HG03280 (cell line): Measurements from ENCODE around the gene MMP27.
"Not testable (repeated sequence)": the region's sequence is repeated elsewhere in the genome, so short reads cannot be mapped to it uniquely, and the experiment has no call there.

Experiments used
- ATAC-seq: cut with Tn5 transposase; IDR thresholded peaks from one replicate; pipeline ENCODE4 v1.9.1; 2021; ENCODE audit warnings: mild to moderate bottlenecking, moderate library complexity; ENCODE audit not compliant: unreplicated experiment

The MMP27 gene, protein sequence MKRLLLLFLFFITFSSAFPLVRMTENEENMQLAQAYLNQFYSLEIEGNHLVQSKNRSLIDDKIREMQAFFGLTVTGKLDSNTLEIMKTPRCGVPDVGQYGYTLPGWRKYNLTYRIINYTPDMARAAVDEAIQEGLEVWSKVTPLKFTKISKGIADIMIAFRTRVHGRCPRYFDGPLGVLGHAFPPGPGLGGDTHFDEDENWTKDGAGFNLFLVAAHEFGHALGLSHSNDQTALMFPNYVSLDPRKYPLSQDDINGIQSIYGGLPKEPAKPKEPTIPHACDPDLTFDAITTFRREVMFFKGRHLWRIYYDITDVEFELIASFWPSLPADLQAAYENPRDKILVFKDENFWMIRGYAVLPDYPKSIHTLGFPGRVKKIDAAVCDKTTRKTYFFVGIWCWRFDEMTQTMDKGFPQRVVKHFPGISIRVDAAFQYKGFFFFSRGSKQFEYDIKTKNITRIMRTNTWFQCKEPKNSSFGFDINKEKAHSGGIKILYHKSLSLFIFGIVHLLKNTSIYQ

GRCh38 chr11:102705626-102706025, at the start of gene MMP27:
MMP27 (minus strand) TSS chr11:102705769; CDS start chr11:102705714, 55 bp downstream.
- ATAC-seq, result no peak

DNA sequence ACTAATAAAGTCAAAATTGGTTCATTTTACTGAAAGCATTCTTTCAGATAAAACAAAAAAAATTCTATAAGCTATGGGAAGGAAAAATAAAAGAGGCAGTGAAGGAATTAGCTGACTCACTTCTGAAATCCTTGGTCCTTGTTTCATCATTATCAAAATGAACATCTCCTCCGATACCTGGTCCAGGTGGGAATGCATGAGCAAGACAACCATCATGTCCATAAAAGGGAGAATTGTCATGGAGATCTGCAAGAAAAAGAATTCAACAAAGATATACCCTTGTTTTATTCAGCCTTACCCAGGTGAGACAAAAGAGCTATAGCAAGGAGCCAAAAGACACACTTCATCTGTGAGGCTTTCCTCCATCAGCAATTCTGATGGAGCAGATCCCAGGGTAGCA, 47.7 kb upstream of the MMP27 start:
- ATAC-seq, result no peak

- ATAC-seq, result no peak
Observed at GRCh38 chr11:102751673-102752072, 46.1 kb upstream of the MMP27 start.

DNA sequence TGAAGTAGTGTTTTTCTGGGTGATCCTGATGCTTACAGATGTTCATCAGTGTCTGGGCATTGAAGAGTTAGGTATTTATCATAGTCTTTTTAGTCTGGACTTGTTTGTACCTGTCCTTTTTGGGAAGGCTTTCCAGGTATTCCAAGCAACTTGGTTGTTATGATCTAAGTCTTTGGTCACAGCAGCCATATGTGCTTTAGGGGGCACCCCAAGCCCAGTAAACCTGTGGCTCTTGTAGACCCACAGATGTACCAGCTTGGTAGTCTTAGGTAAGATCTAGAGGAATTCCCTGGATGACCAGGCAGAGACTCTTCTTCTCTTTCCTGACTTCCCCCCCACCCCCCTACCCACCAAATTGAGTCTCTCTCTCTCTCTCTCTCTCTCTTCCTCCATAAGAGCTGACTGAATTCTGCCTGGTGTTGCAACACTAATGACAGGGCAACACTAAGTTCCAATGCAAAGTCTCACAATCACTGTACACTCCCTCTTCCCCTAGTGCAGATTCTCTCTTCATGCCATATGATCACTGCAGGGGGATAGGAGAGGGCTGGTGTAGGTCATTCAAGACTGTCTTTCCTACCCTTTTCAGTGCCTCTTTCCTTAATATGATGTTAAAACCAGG, 43.6 kb upstream of the MMP27 start:
- ATAC-seq, result no peak

DNA sequence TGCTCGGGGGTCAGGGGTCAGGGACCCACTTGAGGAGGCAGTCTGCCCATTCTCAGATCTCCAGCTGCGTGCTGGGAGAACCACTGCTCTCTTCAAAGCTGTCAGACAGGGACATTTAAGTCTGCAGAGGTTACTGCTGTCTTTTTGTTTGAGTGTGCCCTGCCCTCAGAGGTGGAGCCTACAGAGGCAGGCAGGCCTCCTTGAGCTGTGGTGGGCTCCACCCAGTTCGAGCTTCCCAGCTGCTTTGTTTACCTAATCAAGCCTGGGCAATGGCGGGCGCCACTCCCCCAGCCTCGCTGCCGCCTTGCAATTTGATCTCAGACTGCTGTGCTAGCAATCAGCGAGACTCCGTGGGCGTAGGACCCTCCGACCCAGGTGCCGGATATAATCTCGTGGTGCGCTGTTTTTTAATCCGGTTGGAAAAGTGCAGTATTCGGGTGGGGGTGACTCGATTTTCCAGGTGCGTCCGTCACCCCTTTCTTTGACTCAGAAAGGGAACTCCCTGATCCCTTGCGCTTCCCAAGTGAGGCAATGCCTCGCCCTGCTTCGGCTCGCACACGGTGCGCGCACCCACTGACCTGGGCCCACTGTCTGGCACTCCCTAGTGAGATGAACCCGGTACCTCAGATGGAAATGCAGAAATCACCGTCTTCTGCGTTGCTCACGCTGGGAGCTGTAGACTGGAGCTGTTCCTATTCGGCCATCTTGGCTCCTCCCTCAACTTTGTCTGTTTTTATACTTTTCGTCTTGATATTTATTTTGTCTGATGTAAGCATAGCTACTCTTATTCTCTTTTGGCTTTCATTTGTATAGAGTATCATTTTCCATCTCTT, 41.4 kb upstream of the MMP27 start:
- ATAC-seq, result not testable (repeated sequence)

DNA sequence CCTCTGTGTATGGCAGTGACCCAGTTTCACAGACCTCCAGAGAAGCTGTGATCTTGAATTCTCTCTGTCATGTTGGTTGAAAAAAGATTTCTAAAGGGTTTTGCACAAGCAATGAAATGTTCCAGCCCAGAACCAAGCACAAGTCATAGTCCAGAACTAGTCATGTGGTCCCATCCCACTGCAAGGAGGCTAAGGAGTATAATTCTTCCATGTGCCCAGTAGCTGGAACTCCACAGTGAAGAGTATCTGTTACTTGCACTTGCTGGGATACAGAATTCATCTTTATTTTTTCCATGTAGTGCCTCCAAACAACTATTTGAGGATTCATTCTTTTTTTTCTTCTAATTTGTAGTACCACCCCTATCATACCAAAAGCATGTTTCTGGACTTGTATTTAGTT, 29.1 kb upstream of the MMP27 start:
- ATAC-seq, result no peak

- peak; percentile 75 for ATAC-seq
Observed at GRCh38 chr11:102733232-102733875, 27.8 kb upstream of the MMP27 start.

DNA sequence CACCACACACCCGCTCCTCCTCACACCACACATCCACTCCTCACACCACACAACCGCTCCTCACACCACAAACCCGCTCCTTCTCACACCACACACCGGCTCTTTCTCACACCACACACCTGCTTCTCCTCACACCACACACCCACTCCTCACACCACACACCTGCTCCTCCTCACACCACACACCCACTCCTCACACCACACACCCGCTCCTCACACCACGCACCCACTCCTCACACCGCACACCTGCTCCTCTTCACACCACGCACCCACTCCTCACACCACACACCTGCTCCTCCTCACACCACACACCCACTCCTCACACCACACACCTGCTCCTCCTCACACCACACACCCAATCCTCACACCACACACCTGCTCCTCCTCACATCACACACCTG, 25.4 kb upstream of the MMP27 start:
- not testable (repeated sequence) for ATAC-seq

- ATAC-seq, result no peak
Observed at GRCh38 chr11:102729849-102730815, 24.6 kb upstream of the MMP27 start.

DNA sequence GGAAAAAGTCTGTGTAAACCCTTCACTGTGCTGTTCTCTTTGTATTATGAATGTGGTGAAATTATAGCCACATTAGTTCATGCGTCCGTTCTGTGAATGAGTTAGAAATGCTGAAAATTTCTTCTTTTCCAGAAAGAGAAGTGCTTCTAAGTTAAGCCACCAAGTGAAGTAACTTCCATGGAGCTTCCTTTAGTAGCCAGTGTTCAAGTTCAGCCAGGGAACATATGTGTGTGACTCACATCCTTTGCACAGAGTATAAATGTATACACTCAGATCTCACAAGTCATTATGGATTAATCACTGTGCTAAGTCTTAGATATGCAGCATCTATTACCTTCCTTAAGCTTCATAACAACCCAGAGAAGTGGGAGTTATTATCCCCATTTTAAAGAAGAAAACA, 22.3 kb upstream of the MMP27 start:
- no peak for ATAC-seq

DNA sequence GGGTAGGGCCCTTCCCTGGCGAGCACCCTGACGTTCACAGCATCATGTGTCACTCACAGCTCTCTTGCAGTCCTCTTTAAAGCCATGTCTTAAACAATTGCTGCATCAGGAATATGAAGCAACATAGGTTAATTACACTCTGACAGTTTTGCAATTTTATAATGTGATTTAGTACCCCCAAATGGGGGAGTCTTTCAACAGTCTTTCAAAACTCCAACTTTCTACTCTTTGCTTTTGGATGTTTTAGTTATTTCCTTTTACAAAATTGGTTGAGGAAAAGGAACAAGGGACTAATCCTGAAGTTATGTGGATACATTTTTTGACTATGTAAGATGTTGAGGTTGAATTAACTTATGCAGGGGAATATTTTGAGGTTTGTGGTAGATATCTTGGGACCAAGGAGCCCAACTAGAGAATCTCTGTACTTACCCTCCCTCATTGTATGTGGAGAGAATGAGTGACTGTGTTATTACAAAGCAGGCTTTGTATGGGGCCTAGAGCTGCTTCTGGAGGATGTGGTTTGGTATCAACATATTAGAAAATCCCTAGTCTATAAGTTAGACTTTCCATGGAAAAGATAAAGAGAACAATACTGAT, 19.4 kb upstream of the MMP27 start, which contains the start of gene MMP8:
TSS of gene MMP8 (minus strand) at position 51 of the 597 bp plus-strand sequence. CDS start 99 bp downstream, outside the sequence.
- no peak for ATAC-seq

GRCh38 chr11:102722821-102723220, 17.3 kb upstream of the MMP27 start:
- no peak for ATAC-seq

GRCh38 chr11:102719620-102720277, 14.2 kb upstream of the MMP27 start:
- no peak for ATAC-seq

DNA sequence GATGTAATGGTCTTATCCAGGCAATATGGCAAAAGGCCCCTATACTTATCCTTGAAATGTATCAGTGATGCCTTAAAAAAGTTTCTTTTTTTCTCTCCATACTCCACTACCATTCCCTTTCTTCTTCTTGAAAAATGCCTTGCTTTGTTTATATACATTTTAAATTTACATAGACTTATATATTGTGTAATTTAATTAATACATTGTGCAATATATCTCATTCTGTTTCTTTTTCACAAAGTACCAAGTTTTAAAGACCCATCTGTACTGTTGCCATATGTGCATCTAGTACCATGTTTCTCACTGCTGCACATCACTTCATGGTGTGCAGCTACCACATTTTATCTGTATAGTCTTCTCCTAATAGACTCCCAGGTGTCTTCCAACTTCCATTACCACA, 11.7 kb upstream of the MMP27 start:
- ATAC-seq, result no peak

DNA sequence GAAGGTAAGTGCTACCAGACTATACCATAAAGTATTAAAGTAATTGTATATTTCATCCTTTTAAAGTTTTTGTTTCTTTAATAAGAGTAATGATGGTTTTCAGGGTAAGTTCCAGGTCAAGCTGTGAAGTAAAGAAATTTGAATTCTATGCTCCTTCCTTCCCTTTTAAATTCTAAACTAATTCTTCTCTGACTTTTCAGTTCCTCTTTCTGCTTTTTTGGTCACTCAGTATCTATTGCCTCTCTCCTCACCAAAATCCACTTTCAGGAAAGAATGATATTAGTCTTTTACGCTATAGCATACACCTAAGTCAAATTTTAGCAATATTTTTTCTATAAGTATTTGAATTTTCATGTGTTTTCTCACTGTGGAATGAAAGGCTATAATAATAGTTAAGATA, 11.0 kb upstream of the MMP27 start:
- peak; percentile 53 for ATAC-seq

GRCh38 chr11:102712137-102712536, 6.6 kb upstream of the MMP27 start:
- ATAC-seq, result no peak

DNA sequence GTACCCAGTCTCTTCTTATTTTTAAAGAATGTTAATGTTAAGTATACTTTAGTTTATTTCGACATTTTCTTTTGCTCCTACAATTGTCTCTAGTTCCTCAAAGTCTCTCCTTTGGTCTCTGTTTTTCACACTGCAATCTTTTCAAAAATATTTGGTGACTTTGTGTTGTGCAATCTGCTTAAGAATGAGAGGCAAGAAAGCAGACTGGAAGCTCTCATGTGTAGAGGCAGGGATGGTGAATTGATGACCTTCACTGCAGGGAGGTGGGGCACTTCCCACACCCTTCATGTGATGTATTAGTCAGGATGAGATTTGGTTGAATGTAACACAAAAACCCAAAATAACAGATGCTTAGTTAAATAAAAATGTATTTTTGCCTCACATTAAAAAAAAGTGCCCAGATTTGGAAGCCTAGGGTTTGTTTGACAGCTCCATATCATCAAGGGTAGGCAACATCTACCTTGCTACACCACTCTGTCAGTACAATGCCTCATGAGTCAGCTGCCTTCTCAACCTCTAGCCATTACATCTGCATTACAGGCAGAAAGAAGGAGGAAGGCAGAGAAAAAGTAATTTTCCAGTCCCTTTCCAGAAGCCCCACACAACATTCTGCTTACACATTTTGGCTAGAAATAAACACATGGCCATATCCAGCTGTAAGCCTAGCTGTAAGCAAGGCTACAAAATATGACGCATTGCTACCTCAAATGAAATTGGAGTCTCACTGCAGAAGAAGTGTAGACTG, 3.8 kb upstream of the MMP27 start:
- no peak for ATAC-seq

DNA sequence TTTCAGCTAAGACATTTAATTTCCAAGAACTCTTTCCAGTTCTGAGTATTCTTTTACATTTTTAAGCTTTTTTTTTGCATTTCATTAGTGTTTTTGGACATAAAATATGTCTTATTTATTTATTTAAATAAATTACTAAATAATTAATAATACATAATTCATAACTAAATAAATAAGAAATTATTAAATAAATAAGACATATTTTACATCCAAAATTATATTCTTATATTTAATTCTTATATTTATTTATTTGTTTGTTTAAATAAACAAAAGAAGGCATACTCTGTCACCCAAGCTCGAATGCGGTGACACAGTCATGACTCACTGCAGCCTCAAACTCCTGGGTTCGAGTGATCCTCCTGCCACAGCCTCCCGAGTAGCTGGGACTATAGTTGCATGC, 3.1 kb upstream of the MMP27 start:
- ATAC-seq, result no peak
